Embryonic facial prominence (tissue), 1 donor: ENCODE data around the gene P2RY8.
"Not testable (repeated sequence)": the region's sequence is repeated elsewhere in the genome, so short reads cannot be mapped to it uniquely, and the experiment has no call there.

Experiments used
- DNase-seq: peaks from one replicate; pipeline ENCODE4 v3.0.0-alpha.2; 2016; ENCODE audit errors: extremely low spot score

Gene P2RY8

GRCh38 chrX:1537031-1537715 is at the start of gene P2RY8:
Gene P2RY8, minus strand, starts transcription at chrX:1537185. Its CDS starts 70,627 bp downstream, at chrX:1466558.
- no peak for DNase-seq

GRCh38 chrX:1584237-1585011 is 47.4 kb upstream of the P2RY8 start:
- no peak for DNase-seq

GRCh38 chrX:1582686-1583437 is 45.9 kb upstream of the P2RY8 start:
- no peak for DNase-seq

GRCh38 chrX:1581132-1581531 is 44.1 kb upstream of the P2RY8 start:
- no peak for DNase-seq

- DNase-seq = no peak
Observed at GRCh38 chrX:1578511-1579173, 41.7 kb upstream of the P2RY8 start.

GRCh38 chrX:1577845-1578244 is 40.9 kb upstream of the P2RY8 start:
- no peak for DNase-seq

- no peak for DNase-seq
Observed at GRCh38 chrX:1576201-1576992, 39.4 kb upstream of the P2RY8 start.

GRCh38 chrX:1574181-1574580 is 37.2 kb upstream of the P2RY8 start:
- not testable (repeated sequence) for DNase-seq

GRCh38 chrX:1564750-1565683 is 28.0 kb upstream of the P2RY8 start:
- DNase-seq = no peak

GRCh38 chrX:1564077-1564476 is 27.1 kb upstream of the P2RY8 start:
- not testable (repeated sequence) for DNase-seq

- DNase-seq = no peak
Observed at GRCh38 chrX:1561164-1561563, 24.2 kb upstream of the P2RY8 start.

- no peak for DNase-seq
Observed at GRCh38 chrX:1558761-1559468, 21.9 kb upstream of the P2RY8 start.

GRCh38 chrX:1557442-1557841 is 20.5 kb upstream of the P2RY8 start:
- not testable (repeated sequence) for DNase-seq

GRCh38 chrX:1555370-1555769 is 18.4 kb upstream of the P2RY8 start:
- no peak for DNase-seq

- no peak for DNase-seq
Observed at GRCh38 chrX:1554469-1555210, 17.7 kb upstream of the P2RY8 start.

GRCh38 chrX:1551959-1552546 is 15.1 kb upstream of the P2RY8 start:
- no peak for DNase-seq

GRCh38 chrX:1546691-1547251 is 9.8 kb upstream of the P2RY8 start:
- no peak for DNase-seq
